Body of pancreas (tissue), 4 donors: ENCODE results near the gene FGF6.

Experiments
- POLR2A ChIP-seq, 3 donors: fragments of 450-650 bp; IDR thresholded peaks; one replicate each; pipeline ENCODE4 v1.6.1; 2016; ENCODE audit warnings: antibody characterized with exemption in 3 of 3, mild to moderate bottlenecking in 2 of 3
- TF ChIP-seq, protein P1 (sequence below), 7 experiments: fragments of 450-650 bp in 4 of 7; fragments of 200-600 bp in 3 of 7; sonication (generic) in 3 of 7; IDR thresholded peaks; one replicate each; pipeline ENCODE4 v1.5.1; 2016 to 2019; ENCODE audit warnings: antibody characterized with exemption in 7 of 7

DNA sequence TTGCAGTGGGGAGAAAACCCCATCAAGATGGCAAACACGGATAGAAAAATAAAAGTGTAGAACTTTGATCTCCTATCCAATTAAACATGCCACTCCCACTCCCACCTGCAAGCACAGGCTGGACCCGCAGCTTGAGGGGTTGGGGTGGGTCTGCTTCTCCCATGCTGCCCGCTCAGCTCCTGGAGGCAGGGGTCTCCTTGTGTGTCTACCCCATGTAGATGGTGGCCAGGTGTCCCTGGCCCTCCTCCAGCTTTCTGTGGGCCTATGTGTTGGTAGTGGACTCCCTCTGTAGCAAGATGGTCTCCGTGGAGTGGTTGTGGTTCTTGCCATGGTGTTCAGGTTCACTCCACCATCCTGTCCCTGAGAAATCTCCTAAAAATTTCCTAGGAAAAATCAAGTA is 42.6 kb downstream of the FGF6 start:
- TF ChIP-seq, protein P1, sequence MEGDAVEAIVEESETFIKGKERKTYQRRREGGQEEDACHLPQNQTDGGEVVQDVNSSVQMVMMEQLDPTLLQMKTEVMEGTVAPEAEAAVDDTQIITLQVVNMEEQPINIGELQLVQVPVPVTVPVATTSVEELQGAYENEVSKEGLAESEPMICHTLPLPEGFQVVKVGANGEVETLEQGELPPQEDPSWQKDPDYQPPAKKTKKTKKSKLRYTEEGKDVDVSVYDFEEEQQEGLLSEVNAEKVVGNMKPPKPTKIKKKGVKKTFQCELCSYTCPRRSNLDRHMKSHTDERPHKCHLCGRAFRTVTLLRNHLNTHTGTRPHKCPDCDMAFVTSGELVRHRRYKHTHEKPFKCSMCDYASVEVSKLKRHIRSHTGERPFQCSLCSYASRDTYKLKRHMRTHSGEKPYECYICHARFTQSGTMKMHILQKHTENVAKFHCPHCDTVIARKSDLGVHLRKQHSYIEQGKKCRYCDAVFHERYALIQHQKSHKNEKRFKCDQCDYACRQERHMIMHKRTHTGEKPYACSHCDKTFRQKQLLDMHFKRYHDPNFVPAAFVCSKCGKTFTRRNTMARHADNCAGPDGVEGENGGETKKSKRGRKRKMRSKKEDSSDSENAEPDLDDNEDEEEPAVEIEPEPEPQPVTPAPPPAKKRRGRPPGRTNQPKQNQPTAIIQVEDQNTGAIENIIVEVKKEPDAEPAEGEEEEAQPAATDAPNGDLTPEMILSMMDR (IDR thresholded peaks at IDR 0.05), result no peak
- no peak for TF ChIP-seq POLR2A (IDR thresholded peaks at IDR 0.05)
